Pons (tissue), 1 donor: ENCODE data around the gene KRTDAP.

Experiments used
- DNase-seq: peaks from one replicate; pipeline ENCODE4 v3.0.0-alpha.2; 2016; ENCODE audit warnings: low spot score

The KRTDAP gene

GRCh38 chr19:35490364-35490763 is at the start of gene KRTDAP:
Gene KRTDAP, minus strand, starts transcription at chr19:35490464. Its CDS starts 22 bp downstream, at chr19:35490442.
- no peak for DNase-seq

- DNase-seq, result no peak
Measured at GRCh38 chr19:35539850-35540249, 49.6 kb upstream of the KRTDAP start.

GRCh38 chr19:35539314-35539713 is 49.0 kb upstream of the KRTDAP start:
- no peak for DNase-seq

GRCh38 chr19:35534803-35535480 is 44.7 kb upstream of the KRTDAP start:
- no peak for DNase-seq

- DNase-seq, result no peak
Measured at GRCh38 chr19:35533822-35534392, 43.6 kb upstream of the KRTDAP start.

GRCh38 chr19:35533201-35533821 is 43.0 kb upstream of the KRTDAP start, which contains the start of gene GAPDHS:
Gene GAPDHS, plus strand, starts transcription at chr19:35533456. Its CDS starts 72 bp downstream, at chr19:35533528.
- DNase-seq, result no peak

GRCh38 chr19:35531291-35531690 is 41.0 kb upstream of the KRTDAP start:
- no peak for DNase-seq

- no peak for DNase-seq
Measured at GRCh38 chr19:35529241-35530218, 39.3 kb upstream of the KRTDAP start.

GRCh38 chr19:35528218-35529038 is 38.2 kb upstream of the KRTDAP start, which contains the start of gene SBSN:
Gene SBSN, minus strand, starts transcription at chr19:35528311. Its CDS starts 30 bp downstream, at chr19:35528281.
- DNase-seq, result no peak

GRCh38 chr19:35525873-35526272 is 35.6 kb upstream of the KRTDAP start:
- no peak for DNase-seq

GRCh38 chr19:35524181-35524837 is 34.0 kb upstream of the KRTDAP start:
- no peak for DNase-seq

GRCh38 chr19:35522745-35523327 is 32.6 kb upstream of the KRTDAP start:
- DNase-seq, result no peak

GRCh38 chr19:35521124-35521743 is 31.0 kb upstream of the KRTDAP start:
- no peak for DNase-seq

- no peak for DNase-seq
Measured at GRCh38 chr19:35519291-35519690, 29.0 kb upstream of the KRTDAP start.

- DNase-seq, result no peak
Measured at GRCh38 chr19:35518313-35518712, 28.0 kb upstream of the KRTDAP start.

GRCh38 chr19:35517342-35517741 is 27.1 kb upstream of the KRTDAP start:
- DNase-seq, result no peak

GRCh38 chr19:35516310-35516709 is 26.0 kb upstream of the KRTDAP start:
- no peak for DNase-seq

- DNase-seq, result no peak
Measured at GRCh38 chr19:35514282-35514809, 24.1 kb upstream of the KRTDAP start.

- peak; percentile 23 for DNase-seq
Measured at GRCh38 chr19:35513628-35514281, 23.5 kb upstream of the KRTDAP start, which contains the start of gene DMKN. Gene DMKN, minus strand, starts transcription at chr19:35513649. Its CDS starts 174 bp downstream, at chr19:35513475.
